DMS153 treated with DMSO at 0.1 percent for 48 hours (cell line): Measurements from ENCODE around the gene FLNC.

Experiments
- DNase-seq: peaks from one replicate; lab custom pipeline; 2025; ENCODE audit not compliant: unreplicated experiment; lab: John Stamatoyannopoulos, UW

The FLNC gene

DNA sequence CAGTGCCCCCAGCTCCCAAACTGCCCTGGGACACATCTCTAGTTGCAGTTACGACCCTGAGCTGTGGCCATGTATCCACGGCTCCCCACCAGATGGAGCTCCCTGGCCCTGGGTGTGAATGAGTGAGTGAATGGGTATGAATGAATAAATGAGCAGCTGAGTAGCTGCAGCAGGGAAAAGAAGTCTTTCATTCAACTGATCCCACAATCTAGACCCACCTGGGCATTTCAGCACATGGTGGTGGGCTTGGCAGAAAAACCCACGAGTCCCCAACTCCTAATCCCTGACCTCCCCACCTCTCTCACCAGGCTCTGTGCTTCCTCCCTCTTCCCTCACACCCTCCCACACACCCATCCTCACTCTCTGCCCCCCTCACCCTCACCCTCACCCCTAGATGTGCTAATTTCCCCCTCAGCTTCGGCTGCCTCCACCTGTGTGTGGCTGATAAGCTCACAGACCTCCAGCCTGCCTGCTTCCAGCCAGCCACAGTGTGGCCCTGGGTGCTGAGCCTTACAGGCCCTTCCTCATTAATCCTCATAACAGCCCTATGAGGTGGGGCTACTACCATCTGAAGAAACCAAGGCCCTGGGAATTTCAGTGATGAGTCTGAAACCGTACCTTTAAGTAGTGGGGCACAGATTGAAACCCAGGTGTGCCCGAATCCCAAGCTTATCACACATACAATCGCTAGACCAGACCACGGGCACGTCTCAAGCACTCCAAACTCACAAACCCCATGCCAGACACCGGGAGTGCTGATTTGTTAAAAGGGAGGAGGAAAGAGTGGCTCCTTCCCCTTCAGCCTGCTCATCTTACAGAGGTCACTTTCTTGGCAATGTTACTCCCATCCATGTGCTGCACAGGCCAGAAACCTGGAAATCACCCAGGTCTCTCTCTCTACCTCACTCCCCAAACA is 30.2 kb downstream of the FLNC start:
- DNase-seq = no peak

DNA sequence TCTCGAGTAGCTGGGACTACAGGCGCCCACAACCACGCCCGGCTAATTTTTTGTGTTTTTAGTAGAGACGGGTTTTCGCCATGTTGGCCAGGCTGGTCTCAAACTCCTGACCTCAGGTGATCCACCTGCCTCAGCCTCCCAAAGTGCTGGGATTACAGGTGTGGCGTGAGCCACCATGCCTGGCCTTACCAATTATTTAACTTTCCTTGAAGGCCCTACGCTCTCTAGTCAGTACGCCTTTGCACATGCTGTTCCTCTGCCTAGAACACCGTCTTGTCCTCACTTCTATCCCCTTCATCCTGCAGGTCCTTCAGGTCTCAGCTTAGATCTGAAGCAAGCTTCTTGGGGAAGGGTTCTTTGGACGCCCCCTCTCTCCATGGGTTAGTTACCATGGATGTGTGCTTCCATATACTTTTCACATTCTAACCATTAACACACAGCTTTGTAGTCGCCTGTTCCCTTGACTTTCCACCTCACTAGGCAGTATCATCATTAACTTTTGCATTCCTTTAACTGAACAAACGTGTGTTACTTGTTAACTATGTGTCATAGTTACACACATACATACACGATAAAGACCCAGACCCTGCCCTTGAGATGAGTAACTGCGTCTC is 31.9 kb downstream of the FLNC start:
- no peak for DNase-seq

DNA sequence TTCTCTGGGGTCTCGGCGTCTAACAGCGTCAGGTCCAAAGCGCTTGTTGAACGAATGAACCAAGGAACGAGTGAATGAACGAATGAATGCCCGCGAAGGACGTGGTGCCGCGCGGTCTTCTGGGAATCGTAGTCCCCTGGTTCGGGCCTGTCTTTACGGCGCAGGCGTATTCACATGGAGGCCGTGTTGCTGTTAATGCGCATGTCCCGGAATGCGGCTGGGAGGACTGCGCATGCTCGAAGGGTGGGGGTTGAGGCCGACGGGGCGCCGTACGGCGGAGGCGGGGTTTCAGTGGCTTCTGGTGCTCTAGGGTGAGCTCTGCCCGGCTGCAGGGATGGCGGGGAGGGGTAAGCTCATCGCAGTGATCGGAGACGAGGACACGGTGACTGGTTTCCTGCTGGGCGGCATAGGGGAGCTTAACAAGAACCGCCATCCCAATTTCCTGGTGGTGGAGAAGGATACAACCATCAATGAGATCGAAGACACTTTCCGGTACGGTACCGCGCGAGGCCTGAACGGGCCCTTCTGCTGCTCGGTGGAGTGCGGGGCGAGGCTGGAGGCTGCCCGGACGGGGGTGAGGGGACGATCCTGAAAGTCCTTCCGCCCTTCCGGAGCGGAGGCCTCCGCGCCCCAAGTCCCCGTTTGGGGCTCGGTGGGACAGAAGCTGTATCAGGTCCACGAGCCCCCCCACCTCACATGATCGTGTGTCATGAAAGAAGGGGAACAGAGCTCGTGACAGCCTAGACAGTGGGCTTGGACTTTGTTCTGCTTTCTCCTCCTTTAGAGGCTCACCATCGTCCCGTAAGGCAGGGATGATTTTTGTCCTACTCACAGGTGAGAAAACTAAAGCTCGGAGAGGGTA is 32.6 kb downstream of the FLNC start, which contains the start of gene ATP6V1F:
Gene ATP6V1F, plus strand, starts transcription at position 286 of the 862 bp plus-strand sequence. Its CDS starts 49 bp downstream, at position 335.
- DNase-seq = peak; percentile 95

DNA sequence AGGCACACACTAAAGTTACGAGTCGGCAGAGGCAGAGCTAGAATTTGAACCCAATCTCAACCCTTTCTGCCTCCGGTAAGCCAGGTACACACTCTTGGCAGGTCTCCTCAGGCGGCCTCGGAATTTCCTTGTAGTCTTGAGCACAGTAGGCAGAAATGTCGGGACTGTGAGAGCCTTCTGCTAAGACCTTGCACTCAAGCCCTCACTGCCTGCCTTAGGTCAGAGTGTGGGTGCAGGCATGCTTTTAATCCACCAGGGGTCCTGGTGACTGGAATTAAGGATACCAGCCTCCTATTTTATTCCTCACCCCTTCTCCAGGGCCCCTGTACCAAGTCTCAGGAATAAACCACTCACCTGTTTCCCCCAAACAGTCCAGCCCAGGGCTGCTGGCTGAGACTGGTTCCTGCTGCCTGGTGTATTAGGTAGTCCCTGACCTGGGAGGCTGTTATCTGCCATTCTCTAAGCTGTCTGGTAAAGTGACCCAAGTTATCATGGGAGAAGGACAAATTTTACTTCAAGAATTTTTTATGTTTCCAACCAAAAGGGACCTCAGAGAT is 33.3 kb downstream of the FLNC start:
- peak; percentile 20 for DNase-seq

DNA sequence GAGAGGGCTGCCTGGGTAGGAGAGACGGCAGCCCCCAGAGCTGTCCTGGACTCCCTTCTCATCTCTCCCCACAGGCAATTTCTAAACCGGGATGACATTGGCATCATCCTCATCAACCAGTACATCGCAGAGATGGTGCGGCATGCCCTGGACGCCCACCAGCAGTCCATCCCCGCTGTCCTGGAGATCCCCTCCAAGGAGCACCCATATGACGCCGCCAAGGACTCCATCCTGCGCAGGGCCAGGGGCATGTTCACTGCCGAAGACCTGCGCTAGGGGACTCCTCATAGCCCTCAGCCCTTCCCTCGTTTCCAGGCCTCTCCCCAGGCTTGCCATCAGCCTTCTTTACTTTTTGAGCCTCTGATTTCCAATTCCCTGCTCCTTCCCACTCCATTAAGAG is 35.1 kb downstream of the FLNC start:
- no peak for DNase-seq

DNA sequence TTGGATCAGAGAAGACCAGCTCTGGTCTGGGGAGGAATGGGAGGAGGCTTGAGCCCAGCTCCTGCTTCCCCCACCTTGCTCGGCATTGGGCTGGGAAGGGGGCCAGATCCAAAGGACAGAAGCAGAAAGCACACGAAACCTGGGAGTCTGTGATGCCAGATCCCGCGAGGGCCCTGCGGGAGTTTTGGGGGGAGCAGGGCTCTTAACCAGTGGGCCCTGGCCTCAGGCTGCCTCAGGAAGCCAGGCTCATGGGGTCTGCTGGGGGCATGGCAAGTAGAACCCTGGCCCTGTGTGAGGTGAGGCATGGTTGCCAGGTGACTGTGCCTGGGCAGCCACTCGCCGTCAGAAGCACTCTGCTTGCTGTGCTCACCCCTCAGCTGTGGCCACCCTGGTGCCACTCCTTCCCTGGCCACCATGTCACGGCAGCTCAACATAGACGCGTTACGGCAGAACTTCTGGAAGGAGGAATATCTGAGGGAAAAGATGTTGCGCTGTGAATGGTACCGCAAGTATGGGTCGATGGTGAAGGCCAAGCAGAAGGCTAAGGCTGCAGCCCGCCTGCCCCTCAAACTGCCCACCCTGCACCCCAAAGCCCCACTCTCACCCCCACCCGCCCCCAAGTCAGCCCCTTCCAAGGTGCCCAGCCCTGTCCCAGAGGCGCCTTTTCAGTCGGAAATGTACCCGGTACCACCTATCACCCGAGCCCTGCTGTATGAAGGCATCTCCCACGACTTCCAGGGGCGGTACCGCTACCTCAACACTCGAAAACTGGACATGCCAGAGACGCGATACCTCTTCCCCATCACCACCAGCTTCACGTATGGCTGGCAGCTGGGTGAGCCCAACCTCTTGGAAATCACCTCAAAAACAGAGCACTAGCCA is 36.0 kb downstream of the FLNC start:
- no peak for DNase-seq

DNA sequence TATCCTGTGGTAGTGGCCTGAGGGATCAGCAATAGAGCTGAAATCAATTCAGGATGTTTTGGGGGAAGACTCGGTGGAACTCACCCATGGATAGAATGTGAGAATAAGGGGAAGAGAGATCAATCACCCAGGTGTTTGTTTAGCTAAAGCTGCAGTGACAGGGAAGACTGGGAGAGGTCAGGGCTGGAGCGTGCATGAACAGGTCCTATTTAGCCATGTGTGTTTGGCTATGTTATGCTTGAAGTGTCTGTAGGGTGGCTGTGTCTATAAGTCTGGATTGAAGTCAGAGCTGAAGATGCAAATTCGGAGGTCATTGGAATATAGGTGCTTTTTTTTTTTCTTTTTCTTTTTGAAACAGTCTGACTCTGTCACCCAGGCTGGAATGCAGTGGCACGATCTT is 37.0 kb downstream of the FLNC start:
- no peak for DNase-seq

DNA sequence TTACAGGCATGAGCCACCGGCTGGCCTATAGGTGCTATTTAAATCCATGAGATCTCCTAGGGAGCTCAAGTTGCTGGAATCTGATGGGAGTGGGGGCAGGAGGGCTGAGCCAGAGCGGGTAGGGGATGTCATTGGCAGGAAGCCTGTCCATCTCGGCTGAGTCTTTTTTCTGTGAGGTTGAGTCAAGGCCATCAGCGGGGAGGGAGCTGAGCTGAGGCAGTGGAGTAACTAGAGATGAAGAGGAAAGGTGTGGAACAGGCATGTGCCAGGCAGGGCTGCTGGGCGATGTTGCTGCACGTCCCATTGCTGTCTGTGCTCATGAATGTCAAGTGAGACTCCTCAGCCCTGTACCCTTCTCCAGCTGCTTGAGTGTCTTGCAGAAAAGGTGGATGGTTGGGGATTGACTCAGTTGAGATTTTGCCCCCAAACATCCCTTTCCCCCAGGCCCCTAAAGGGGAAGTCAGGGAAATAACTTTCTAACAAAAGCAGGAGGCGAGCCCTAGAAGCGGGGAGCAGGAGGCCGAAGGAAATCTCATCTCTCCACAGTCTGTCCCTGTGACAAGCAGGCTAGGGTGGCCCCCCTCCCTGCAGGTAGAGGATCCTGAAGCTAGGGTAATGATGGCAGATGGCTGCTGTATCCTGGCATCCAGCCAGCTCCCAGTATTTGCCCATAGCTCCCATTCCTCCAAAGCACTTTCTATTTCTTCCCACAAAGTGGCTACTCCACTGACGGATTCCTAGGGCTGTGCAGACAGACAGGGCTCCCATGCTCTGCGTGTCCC is 37.8 kb downstream of the FLNC start:
- DNase-seq = peak; percentile 36

DNA sequence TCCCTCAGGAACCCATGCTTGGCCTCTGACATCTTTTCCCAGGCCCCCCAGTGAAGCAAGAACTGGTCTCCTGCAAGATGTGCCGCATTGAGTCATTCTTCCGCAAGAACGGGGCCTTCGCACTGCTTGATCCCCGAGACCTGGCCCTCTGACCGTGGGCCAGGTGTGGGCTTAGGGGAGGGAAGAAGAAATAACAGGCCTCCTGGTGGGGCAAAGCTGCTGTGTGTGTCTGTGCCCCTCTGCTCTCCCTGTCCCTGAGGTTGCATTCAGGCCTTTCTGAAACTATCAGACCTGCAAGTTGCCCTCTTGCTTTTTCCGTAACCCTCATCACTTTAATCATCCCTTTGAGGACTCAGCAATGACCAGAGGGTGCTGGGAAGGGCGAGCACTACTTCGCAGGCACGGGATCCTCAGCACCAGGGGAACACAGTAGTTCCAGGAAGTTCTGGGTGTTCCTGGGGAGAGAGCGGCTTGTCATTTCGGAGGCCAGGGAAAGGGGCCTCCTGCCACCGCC is 38.5 kb downstream of the FLNC start:
- DNase-seq = no peak

DNA sequence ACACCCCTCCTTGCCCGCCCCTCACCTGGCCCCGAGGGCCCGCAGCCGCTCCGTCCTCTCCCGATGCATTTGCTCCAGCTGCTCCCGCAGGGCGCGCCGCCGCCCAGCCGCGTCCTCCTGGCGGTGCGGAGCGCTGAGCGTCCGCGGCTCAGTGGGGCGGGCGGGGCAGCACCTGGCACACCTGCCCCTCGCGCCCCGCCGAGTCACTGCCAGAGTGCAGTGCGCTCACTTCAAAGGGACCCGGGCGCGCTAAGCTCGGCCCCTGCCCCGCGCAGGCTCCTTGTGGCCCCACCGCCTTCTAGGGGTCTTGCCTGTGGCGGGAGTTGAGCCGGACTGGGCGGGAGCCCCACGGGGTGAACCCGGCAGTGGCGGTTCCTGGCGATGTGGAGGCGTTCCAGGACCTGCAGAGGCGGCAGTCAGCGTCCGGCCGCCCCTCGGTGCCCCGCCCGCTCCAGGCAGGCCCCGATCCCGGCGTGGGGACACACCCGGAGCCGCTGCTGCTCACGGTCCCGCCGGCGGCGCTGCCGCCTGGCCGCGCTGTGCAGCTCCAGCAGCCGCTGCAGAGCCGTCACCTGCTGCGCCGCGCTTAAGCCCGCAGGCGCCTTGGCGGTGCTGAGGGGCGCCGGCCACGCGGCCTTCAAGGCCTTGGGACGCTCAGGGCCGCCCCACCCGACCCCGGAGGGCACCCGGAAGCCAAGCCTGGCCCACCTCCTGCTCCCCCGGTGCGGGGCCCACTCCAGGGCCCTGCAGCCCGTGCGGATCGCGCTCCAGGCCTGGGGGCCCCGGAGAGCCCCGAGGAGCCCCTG is 39.1 kb downstream of the FLNC start:
- DNase-seq = peak; percentile 13

DNA sequence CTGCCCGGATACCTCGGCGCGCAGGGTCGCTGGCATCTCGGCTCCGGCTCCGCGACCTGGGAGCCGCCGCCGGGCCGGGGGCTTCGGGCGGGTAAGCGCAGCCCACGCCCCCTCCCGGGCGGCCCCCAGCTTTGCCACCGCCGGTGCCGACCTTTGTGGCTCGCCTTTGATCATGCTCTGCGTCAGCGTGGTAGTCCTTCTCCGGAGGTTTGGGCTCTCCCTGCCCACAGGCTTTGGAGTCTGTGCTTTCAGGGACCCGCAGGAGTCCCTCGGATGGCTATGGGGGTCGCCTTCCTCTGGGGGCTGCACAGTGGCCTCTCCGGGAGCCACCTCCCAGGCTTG is 39.7 kb downstream of the FLNC start:
- no peak for DNase-seq

DNA sequence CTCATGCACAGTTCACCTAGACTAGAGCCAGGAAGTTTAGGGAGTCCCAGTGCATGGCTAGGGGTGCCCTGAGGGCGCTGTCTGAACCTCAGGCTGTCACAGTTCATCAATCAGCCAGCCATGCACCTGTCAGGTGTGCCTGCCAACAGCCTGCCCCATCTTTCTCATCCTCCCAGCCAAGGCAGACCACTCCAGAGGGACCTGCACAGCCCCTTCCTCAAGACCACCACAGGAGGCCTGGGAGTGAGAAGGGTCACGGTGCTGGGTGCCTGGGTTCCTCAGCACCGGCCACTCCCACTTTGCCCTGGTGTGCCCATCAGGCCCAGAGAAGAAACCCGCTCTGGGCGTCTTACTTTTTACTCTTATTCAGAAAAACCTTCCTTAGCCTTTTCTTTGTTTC is 40.8 kb downstream of the FLNC start:
- DNase-seq = no peak

DNA sequence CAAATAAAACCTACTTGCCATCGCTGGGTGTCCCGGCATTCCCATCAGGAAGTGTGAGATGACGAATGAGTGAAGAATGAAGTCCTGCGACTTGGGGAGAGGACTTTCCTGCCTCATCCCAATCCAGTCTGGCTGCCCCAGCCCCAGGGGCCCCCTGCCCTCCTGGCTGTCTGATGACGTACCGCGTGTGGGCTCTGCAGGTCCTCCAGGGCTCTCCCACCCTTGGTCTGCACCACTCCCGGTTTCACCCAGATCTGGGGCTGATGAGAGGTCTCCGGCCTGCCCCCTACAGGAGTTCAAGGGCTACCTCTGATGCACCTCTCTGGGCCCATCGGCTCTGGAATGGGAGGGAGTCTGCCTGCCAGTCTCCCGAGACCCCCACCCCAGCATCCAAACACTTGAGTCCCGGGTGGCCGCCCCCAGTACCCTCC is 42.2 kb downstream of the FLNC start:
- DNase-seq = no peak

DNA sequence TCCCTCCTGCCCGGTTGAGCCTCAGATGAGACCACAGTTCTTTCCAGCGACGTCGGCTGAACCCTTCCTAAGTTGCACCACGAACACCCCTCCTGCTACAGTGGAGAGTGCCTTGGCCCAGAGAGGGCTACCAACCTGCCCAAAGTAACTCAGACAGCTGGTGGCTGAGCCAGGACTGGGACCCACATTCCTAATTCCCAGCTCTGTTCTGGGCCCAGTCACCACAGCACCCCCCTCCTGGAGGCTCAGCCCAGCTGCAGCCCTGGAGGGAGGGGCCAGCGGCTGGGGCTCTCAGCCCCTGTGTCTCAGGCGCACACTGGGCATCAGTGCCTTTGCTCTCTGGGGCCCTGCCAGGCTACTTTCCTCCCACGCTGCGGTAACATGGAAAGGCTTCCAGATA is 43.0 kb downstream of the FLNC start:
- DNase-seq = no peak

DNA sequence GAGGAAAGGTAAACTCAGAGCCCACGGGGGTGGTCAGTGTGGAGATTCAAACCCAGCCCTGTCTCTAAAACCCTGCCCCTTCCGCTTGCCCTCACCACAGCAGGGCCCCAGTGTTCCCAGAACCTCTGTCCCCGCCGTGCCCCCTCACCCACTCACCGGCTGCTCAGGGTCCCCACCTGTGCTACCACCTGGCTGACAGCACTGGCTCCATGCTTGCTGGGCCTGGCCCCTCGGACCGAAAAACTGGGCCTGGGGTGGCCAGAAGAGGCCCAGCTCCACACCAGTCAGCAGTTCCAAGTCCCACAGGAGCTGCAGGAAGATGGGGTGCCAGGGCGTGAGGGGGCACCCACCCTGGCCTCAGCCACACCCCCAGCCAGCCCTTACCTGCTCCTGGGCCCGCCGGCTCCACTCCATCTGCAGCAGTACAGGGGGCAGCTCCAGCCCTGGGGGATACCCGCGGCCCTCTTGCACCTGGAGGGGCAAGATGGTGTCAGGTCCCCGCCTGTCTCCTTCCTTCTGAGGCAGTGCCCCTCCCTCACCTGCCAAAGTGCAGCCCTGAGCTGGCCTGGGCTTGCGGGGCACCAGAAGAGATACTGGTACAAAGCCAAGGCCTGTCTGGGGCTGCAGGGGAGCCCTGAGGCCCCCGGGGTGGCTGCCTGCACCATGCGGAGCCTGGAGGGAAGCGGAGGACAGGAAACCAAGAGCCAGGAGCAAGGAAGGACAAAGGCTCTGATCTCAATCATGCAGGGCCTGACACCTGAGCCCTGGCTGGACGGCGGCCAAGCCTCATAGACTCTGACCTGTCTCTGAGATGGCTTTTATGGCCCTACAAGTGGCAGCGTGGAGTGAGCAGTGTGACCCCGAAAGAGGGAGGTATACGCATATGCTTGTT is 44.2 kb downstream of the FLNC start:
- peak; percentile 43 for DNase-seq

DNA sequence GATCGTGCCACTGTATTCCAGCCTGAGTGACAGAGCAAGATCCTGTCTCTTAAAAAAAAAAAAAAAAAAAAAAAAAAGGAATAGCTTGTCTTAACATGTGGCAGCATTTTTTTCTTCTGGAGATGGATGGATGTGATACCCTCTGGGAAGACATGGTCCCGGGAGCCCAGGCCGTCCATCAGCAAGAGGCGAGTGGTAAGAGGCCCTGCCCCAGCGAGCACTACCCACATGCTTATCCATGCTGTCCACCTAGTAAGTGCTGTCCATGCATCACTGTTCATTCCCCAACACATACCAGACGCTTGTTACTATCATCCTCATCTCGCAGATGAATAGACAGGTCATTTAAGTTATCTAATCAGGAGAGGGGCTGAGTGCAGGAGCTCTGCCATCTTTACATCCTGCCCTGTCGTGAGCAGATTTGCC is 45.3 kb downstream of the FLNC start:
- DNase-seq = no peak

DNA sequence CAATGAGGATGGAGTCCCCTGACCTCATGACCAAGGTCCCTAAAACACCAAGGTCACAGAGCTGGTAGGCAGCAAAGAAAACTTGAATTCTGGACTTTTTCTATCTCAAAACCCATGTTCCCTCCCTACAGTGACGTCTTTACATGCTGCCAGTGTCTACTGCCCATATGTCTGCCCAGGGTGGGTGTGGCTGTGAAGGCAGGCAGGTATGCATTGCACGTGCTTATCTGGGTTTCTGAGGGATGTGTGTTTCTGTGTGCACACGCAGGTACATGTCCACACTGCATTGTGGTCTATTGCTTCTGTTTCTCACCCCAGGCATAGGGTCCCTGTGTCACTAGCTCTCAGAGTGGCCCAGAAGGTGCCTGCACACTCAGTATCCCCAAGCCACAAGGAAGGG is 45.9 kb downstream of the FLNC start:
- no peak for DNase-seq
